ENCODE results near the gene FER.

DNA sequence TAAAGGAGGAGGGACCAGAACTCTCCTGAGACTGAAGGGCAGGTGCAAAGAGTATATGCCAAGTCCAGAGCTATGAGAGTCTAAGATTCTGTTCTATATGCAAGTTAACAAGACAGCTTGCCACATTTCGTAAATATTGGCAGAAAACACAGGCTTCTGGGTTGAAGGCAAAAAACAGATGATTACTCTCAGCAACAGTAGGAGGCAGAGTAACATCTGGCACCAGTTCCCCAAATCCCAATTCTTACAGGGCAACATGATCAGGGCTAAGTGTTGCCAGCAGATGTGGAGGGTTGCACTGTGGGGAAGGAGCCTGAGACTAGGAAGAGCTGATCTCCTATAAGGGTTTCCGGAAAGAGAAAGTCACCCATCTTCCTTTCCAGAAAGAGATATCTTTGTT is 482.7 kb downstream of the FER start:
- TF ChIP-seq, protein P1, sequence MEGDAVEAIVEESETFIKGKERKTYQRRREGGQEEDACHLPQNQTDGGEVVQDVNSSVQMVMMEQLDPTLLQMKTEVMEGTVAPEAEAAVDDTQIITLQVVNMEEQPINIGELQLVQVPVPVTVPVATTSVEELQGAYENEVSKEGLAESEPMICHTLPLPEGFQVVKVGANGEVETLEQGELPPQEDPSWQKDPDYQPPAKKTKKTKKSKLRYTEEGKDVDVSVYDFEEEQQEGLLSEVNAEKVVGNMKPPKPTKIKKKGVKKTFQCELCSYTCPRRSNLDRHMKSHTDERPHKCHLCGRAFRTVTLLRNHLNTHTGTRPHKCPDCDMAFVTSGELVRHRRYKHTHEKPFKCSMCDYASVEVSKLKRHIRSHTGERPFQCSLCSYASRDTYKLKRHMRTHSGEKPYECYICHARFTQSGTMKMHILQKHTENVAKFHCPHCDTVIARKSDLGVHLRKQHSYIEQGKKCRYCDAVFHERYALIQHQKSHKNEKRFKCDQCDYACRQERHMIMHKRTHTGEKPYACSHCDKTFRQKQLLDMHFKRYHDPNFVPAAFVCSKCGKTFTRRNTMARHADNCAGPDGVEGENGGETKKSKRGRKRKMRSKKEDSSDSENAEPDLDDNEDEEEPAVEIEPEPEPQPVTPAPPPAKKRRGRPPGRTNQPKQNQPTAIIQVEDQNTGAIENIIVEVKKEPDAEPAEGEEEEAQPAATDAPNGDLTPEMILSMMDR (conservative IDR thresholded peaks at IDR 0.05; ENCODE audit: low read depth, low read length) = no peak
- TF ChIP-seq EZH2 (IDR thresholded peaks at IDR 0.05; ENCODE audit: low read length, unreplicated experiment) (no peak), EZH2phosphoT487 (IDR thresholded peaks at IDR 0.05; ENCODE audit: borderline replicate concordance, low read length) (no peak)
